Measurements from ENCODE around the gene PSMG1. TPM values are rescaled to one million over a fixed set of nuclear protein-coding genes. Genes with fewer than 3 reads are reported as not detected.

PSMG1 gene
- total RNA-seq, 2 experiments from 2014 or later = 109 to 123 TPM

DNA sequence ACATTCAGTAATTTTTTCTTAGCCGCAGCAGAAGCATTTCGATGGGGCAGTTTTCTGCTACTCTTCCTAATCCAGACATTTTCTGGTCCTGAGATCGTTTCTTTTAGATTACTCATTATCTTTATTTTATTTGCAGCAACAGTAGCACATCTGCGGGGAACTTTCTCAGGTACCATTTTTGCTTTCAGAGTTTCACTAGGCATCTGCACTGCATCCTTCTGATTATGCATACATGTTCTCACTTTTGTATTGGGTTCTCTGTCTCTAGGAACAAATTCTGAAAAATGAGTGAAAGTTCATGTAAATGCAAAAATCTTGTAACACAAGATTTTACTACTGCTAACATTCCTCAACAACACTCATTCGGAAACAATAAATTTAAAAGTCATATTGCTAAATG is 3.9 kb upstream of the PSMG1 start:
- H3K4me3 Mint-ChIP-seq = no peak overlapping the region
- intact Hi-C loops (cut with DNase I, micrococcal nuclease) = no loop called here
- peaks cover 64% of the 10 kb centered on the region for H3K4me1 Mint-ChIP-seq
- DNase-seq = no peak
- ATAC-seq = no peak
- no peaks in the 10 kb centered on the region for H3K9me3 Mint-ChIP-seq (ENCODE audit: low read depth)
- ChIA-PET POLR2A (no interaction called here), CTCF (interaction anchor here (1.7 kb wide), 1 partner anchor 9 kb away, joined by 4 read pairs; no protein-coding TSS in a partner anchor)
- no peaks in the 10 kb centered on the region for H3K27me3 Mint-ChIP-seq
- no peak overlapping the region for H3K27ac Mint-ChIP-seq
- peaks cover 14% of the 10 kb centered on the region for H3K36me3 Mint-ChIP-seq (ENCODE audit: low read depth)

DNA sequence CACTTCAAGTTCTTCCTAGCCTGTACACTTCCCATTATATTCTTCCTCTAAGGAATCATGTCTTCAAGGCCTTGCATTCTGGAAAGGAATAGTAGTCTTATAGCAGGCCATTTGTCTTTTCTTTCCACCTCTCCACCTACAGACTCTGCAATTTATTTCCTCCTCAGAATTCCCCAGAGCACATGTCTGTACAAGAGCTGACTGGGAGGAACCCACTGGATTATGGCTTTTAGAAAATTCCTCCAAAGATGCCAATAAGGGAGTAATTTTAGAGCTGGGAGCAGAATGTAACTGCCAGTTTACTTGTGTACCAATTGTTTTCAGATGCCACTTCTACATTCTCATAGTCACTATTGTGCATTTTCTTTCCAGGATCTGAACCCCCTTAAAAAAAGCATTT is 3.4 kb upstream of the PSMG1 start:
- Mint-ChIP-seq H3K36me3 (ENCODE audit: low read depth) (peaks cover 13% of the 10 kb centered on the region), H3K9me3 (ENCODE audit: low read depth) (no peaks in the 10 kb centered on the region), H3K4me3 (no peak overlapping the region), H3K27me3 (no peaks in the 10 kb centered on the region), H3K4me1 (peaks cover 68% of the 10 kb centered on the region), H3K27ac (no peak overlapping the region)
- POLR2A ChIA-PET = no interaction called here
- intact Hi-C loops (cut with DNase I, micrococcal nuclease) = no loop called here
- ATAC-seq (no peak), DNase-seq (no peak)
- CTCF ChIA-PET = interaction anchor here (0.6 to 1.7 kb wide), 2 partner anchors 9 to 55 kb away, joined by 3 to 4 read pairs; no protein-coding TSS in a partner anchor

GRCh38 chr21:39185157-39185556 is 1.9 kb upstream of the PSMG1 start:
- no peak for ATAC-seq
- no peak for DNase-seq
- peaks cover 69% of the 10 kb centered on the region for H3K4me1 Mint-ChIP-seq
- intact Hi-C loops (cut with DNase I, micrococcal nuclease) = no loop called here
- no peaks in the 10 kb centered on the region for H3K27me3 Mint-ChIP-seq
- POLR2A ChIA-PET = no interaction called here
- H3K4me3 Mint-ChIP-seq = no peak overlapping the region
- H3K36me3 Mint-ChIP-seq (ENCODE audit: low read depth) = peaks cover 23% of the 10 kb centered on the region
- no peak overlapping the region for H3K27ac Mint-ChIP-seq
- no peaks in the 10 kb centered on the region for H3K9me3 Mint-ChIP-seq (ENCODE audit: low read depth)
- CTCF ChIA-PET = no interaction called here

GRCh38 chr21:39184050-39184980 is 1.1 kb upstream of the PSMG1 start:
- CTCF ChIA-PET = interaction anchor here (0.9 to 1.2 kb wide), 2 partner anchors 8 to 210 kb away, joined by 4 to 6 read pairs; no protein-coding TSS in a partner anchor

DNA sequence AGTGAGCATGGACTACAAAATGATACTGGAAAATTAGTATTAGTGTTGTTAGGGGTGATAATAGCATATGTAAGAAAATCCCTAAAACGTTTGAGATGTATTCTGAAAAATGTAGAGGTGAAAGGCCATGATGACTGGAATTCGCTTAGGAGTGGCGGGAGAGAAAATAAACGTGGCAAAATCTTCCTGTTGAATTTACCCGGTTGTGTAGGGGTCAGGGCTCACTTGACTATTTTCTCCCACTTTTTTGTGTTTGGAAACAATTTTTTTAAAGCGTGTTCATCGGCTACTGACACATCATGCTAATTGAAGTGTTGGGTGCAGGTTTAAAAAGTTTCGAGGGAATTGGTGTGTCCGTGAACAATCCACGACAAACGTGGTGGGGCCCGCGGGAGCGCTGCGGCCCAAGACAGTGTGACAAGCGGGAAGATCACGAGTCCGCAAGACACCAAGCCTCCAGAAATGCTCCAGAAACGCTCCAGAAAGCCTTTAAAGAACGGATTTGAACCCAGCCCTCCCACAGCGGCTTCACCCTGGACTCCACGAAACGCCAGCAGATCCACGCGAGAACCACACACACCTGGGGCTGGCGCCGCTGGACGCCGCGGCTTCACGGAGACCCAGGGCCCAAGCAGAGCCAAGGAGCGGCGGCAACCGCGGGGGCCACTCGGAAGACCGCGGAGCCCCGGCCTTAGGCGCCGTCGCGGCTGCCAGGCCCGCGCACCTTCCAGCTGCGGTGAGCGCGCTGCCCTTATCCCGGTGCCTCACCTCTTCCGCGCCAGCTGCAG is 573 bp downstream of the PSMG1 start:
- peak; percentile 55 for ATAC-seq
- CTCF ChIA-PET = interaction anchor here (0.5 to 1.2 kb wide), 6 partner anchors 10 to 257 kb away, joined by 3 to 6 read pairs (median 4); no protein-coding TSS in a partner anchor
- Mint-ChIP-seq H3K36me3 (ENCODE audit: low read depth) (peaks cover 41% of the 10 kb centered on the region), H3K27me3 (no peaks in the 10 kb centered on the region), H3K9me3 (ENCODE audit: low read depth) (no peaks in the 10 kb centered on the region), H3K4me3 (peak overlapping the region; percentile 95), H3K27ac (peak overlapping the region; percentile 97), H3K4me1 (peaks cover 56% of the 10 kb centered on the region)
- no peak for DNase-seq
- POLR2A ChIA-PET = interaction anchor here (0.7 to 1.6 kb wide), 6 partner anchors 166 to 414 kb away, joined by 3 to 7 read pairs (median 4); partner anchors contain the start of gene HMGN1
- intact Hi-C loops (cut with DNase I, micrococcal nuclease) = loop anchor here (1.0 to 5.0 kb wide), 12 partner anchors 130 to 1915 kb away; partner anchors contain the start of genes HMGN1 (in 2 of the 2), LCA5L (in 2 of the 2), BRWD1 (in 1 of the 2) and DYRK1A (in 1 of the 2)

More at GRCh38 chr21:39184050-39184980, 1.1 kb upstream of the PSMG1 start:
- no peak for ATAC-seq
- Mint-ChIP-seq H3K27ac (peak overlapping the region; percentile 97), H3K9me3 (ENCODE audit: low read depth) (no peaks in the 10 kb centered on the region), H3K27me3 (no peaks in the 10 kb centered on the region), H3K4me1 (peaks cover 67% of the 10 kb centered on the region), H3K36me3 (ENCODE audit: low read depth) (peaks cover 30% of the 10 kb centered on the region), H3K4me3 (peak overlapping the region; percentile 95)
- POLR2A ChIA-PET = interaction anchor here (0.6 to 1.6 kb wide), 6 partner anchors 16 to 376 kb away, joined by 3 to 7 read pairs (median 4); partner anchors contain the start of gene HMGN1
- no peak for DNase-seq
- intact Hi-C loops (cut with DNase I, micrococcal nuclease) = loop anchor here (5.0 kb wide), 3 partner anchors 263 to 1917 kb away; partner anchors contain the start of genes DYRK1A (in 1 of the 2), LCA5L (in 1 of the 2) and VPS26C (in 1 of the 2)

DNA sequence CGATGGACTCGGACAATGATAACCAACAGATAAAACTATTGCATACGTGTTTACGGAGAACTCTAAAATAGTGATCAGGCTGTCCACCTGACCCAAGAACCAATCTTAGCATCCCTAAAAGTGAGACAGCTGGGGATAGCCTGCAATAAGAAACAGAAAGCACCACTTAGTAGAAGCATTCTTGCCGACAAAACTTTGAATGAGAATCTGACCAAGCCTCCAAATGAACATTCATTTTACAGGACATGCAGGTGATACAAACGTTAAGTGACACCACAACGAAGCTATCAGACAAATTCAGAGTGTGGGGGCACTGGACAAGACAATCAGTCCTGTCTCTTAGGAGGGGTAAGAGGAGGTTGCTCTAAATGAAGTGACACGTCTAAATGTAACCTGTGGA is 1.2 kb downstream of the PSMG1 start:
- no peak for ATAC-seq
- peaks cover 40% of the 10 kb centered on the region for H3K36me3 Mint-ChIP-seq (ENCODE audit: low read depth)
- peak overlapping the region; percentile 95 for H3K27ac Mint-ChIP-seq
- POLR2A ChIA-PET = no interaction called here
- intact Hi-C loops (cut with DNase I, micrococcal nuclease) = loop anchor here (2.0 to 5.0 kb wide), 5 partner anchors 131 to 1915 kb away; partner anchors contain the start of genes BRWD1 (in 1 of the 2), DYRK1A (in 1 of the 2), LCA5L (in 1 of the 2) and VPS26C (in 1 of the 2)
- peaks cover 50% of the 10 kb centered on the region for H3K4me1 Mint-ChIP-seq
- H3K27me3 Mint-ChIP-seq = no peaks in the 10 kb centered on the region
- peak overlapping the region; percentile 95 for H3K4me3 Mint-ChIP-seq
- CTCF ChIA-PET = no interaction called here
- no peaks in the 10 kb centered on the region for H3K9me3 Mint-ChIP-seq (ENCODE audit: low read depth)
- DNase-seq = no peak

- DNase-seq (no peak), ATAC-seq (no peak)
- H3K4me3 Mint-ChIP-seq = peak overlapping the region; percentile 95
- POLR2A ChIA-PET = no interaction called here
- peaks cover 42% of the 10 kb centered on the region for H3K36me3 Mint-ChIP-seq (ENCODE audit: low read depth)
- intact Hi-C loops (cut with DNase I, micrococcal nuclease) = loop anchor here (5.0 kb wide), 3 partner anchors 266 to 1914 kb away; partner anchors contain the start of genes DYRK1A (in 1 of the 2), LCA5L (in 1 of the 2) and VPS26C (in 1 of the 2)
- H3K9me3 Mint-ChIP-seq (ENCODE audit: low read depth) = no peaks in the 10 kb centered on the region
- H3K27me3 Mint-ChIP-seq = no peaks in the 10 kb centered on the region
- CTCF ChIA-PET = interaction anchor here (0.6 to 1.5 kb wide), 6 partner anchors 11 to 385 kb away, joined by 3 to 5 read pairs (median 3); no protein-coding TSS in a partner anchor
- H3K27ac Mint-ChIP-seq = no peak overlapping the region
- H3K4me1 Mint-ChIP-seq = peaks cover 43% of the 10 kb centered on the region
Measured at GRCh38 chr21:39181205-39181818, 1.9 kb downstream of the PSMG1 start.

DNA sequence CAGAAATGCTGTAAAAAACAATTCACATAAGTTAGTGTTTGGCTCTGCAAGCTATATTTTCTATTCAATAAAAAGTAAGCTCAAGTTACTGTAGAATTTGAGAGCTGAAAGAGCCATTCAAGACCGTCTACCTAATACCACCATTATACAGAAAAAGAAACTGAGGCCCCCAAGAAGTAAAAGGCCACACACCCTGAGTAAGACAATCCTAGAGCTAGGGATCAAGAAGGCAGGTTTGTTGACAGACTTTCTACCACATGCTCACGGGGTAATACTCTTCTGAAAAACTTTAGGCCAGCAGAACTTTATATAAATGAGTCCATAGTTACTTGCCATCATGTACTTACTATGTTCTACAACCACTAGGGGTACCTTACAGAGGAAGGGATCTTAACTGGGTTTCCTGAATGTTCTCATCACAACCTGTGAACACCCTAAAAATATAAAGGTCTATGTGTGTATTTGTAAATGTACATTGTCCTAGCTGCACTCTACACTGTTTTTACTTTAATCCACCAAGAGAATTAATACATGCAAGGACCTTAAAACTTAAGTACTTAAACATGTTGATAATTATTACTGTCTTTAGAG is 2.7 kb downstream of the PSMG1 start:
- Mint-ChIP-seq H3K27me3 (no peaks in the 10 kb centered on the region), H3K9me3 (ENCODE audit: low read depth) (no peaks in the 10 kb centered on the region)

DNA sequence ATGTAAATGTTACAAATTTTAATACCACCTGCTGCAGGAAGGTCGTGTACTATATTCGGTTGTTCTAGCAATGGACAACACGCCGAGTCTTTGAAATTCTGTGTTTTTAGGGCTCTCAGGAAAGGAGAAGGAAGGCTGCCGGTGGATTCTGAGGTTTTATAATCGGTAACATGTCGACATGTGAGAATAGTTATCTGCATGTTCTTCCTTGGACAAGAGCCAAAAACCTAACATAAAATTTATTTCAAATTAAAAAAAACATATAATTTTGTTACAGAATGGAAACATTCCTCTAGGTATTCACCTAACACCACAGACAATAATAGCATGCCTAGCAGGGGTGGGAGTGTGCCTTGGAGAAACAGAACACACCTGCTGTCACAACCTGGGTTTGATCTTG is 4.8 kb downstream of the PSMG1 start:
- CTCF ChIA-PET = no interaction called here
- Mint-ChIP-seq H3K9me3 (ENCODE audit: low read depth) (no peaks in the 10 kb centered on the region), H3K36me3 (ENCODE audit: low read depth) (peaks cover 58% of the 10 kb centered on the region), H3K27ac (no peak overlapping the region), H3K4me1 (peaks cover 32% of the 10 kb centered on the region), H3K27me3 (no peaks in the 10 kb centered on the region), H3K4me3 (no peak overlapping the region)
- DNase-seq = no peak
- ATAC-seq = no peak
- intact Hi-C loops (cut with DNase I, micrococcal nuclease) = no loop called here
- POLR2A ChIA-PET = no interaction called here

More for the DNA sequence above, 2.7 kb downstream of the PSMG1 start:
- DNase-seq = no peak
- intact Hi-C loops (cut with DNase I, micrococcal nuclease) = loop anchor here (5.0 kb wide), 3 partner anchors 267 to 1913 kb away; partner anchors contain the start of genes DYRK1A (in 1 of the 2), LCA5L (in 1 of the 2) and VPS26C (in 1 of the 2)
- ATAC-seq = no peak
- H3K27ac Mint-ChIP-seq = peak overlapping the region; percentile 29
- H3K4me1 Mint-ChIP-seq = peaks cover 44% of the 10 kb centered on the region
- CTCF ChIA-PET = interaction anchor here (0.6 to 1.5 kb wide), 8 partner anchors 11 to 384 kb away, joined by 3 to 5 read pairs (median 3); no protein-coding TSS in a partner anchor
- peak overlapping the region; percentile 5 for H3K4me3 Mint-ChIP-seq
- H3K36me3 Mint-ChIP-seq (ENCODE audit: low read depth) = peaks cover 48% of the 10 kb centered on the region
- POLR2A ChIA-PET = no interaction called here

DNA sequence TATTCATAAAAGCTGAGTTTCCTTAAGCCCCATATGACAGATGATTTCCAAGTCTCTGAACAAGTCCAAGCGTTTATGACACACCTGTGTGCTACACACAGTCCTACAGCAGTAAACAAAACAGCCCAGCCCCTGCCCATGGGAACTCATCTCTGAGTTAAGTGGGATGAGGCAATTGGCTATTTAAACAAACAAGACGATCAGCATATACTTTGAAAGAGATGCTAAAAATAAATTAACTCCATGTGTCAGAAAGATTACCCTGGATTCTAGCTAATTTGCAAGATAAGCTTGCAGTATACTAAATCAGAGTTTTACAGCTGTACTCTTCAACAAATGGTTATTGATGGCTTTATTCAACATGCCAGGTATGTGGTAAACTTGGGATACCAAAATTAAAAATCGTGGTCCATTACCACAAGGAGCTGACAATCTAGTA is 7.0 kb downstream of the PSMG1 start:
- ChIA-PET CTCF (interaction anchor here (0.8 to 1.9 kb wide), 4 partner anchors 9 to 75 kb away, joined by 3 to 5 read pairs (median 4); no protein-coding TSS in a partner anchor), POLR2A (no interaction called here)
- H3K9me3 Mint-ChIP-seq (ENCODE audit: low read depth) = no peaks in the 10 kb centered on the region
- peaks cover 20% of the 10 kb centered on the region for H3K4me1 Mint-ChIP-seq
- no peak for ATAC-seq
- no peaks in the 10 kb centered on the region for H3K27me3 Mint-ChIP-seq
- peaks cover 57% of the 10 kb centered on the region for H3K36me3 Mint-ChIP-seq (ENCODE audit: low read depth)
- intact Hi-C loops (cut with DNase I, micrococcal nuclease) = loop anchor here in 1 of 2 experiments (1.0 kb wide), 1 partner anchor 442 kb away; no protein-coding TSS in a partner anchor
- no peak overlapping the region for H3K4me3 Mint-ChIP-seq
- no peak overlapping the region for H3K27ac Mint-ChIP-seq
- DNase-seq = no peak

Measured in activated CD4-positive, alpha-beta T cell treated with anti-CD3 and anti-CD28 coated beads for 36 hours (primary cell).